Measurements from ENCODE around the gene CALML5.

Gene CALML5

GRCh38 chr10:5545778-5546710 lies 46.7 kb upstream of the CALML5 start (continued):
- TF ChIP-seq ZBTB10 (tag by site-specific recombination; IDR thresholded peaks at IDR 0.05) (no peak), ZNF274 (IDR thresholded peaks at IDR 0.05; ENCODE audit: low read length) (no peak), ZNF274 (tag by site-specific recombination; IDR thresholded peaks at IDR 0.05; ENCODE audit: borderline replicate concordance) (no peak), ZNF624 (tag by site-specific recombination; IDR thresholded peaks at IDR 0.05) (no peak), ZNF707 (tag by site-specific recombination; IDR thresholded peaks at IDR 0.05) (no peak), ZNF341 (tag by site-specific recombination; IDR thresholded peaks at IDR 0.05; ENCODE audit: low read depth) (0 out of 2 replicates have a peak, but pooled peaks have one; percentile 40), ZNF777 (tag by site-specific recombination; IDR thresholded peaks at IDR 0.05; ENCODE audit: borderline replicate concordance) (no peak), ZBTB17 (tag by site-specific recombination; IDR thresholded peaks at IDR 0.05) (peak; percentile 71; the same call in 1 of the 2 replicates), ZNF658 (tag by site-specific recombination; IDR thresholded peaks at IDR 0.05) (no peak), ZNF214 (tag by site-specific recombination; IDR thresholded peaks at IDR 0.05; ENCODE audit: borderline replicate concordance) (no peak), ZEB2 (tag by site-specific recombination; IDR thresholded peaks at IDR 0.05) (peak; percentile 83), ZNF600 (tag by site-specific recombination; IDR thresholded peaks at IDR 0.05) (peak; percentile 100), GFI1B (tag by site-specific recombination; IDR thresholded peaks at IDR 0.05) (peak; percentile 91), ZNF692 (tag by site-specific recombination; IDR thresholded peaks at IDR 0.05) (peak; percentile 43), ZNF747 (tag by site-specific recombination; IDR thresholded peaks at IDR 0.05) (no peak), ZXDB (tag by site-specific recombination; IDR thresholded peaks at IDR 0.05) (peak; percentile 73), GLIS2 (tag by site-specific recombination; IDR thresholded peaks at IDR 0.05) (peak; percentile 74), SP7 (tag by site-specific recombination; IDR thresholded peaks at IDR 0.05) (peak; percentile 59; the same call in 1 of the 2 replicates), ZNF561 (tag by site-specific recombination; IDR thresholded peaks at IDR 0.05; ENCODE audit: borderline replicate concordance) (peak; percentile 56; the same call in 1 of the 2 replicates), ZBTB8A (tag by site-specific recombination; IDR thresholded peaks at IDR 0.05) (peak; percentile 68), ZNF514 (tag by site-specific recombination; IDR thresholded peaks at IDR 0.05) (no peak), MYNN (tag by site-specific recombination; IDR thresholded peaks at IDR 0.05; ENCODE audit: borderline replicate concordance) (no peak), ZBTB11 (tag by site-specific recombination; conservative IDR thresholded peaks at IDR 0.05; ENCODE audit: low read depth) (no peak), YY2 (tag by site-specific recombination; IDR thresholded peaks at IDR 0.05) (no peak), HOXD13 (CRISPR knock-in tag; IDR thresholded peaks at IDR 0.05; ENCODE audit: borderline replicate concordance) (no peak), ZNF843 (tag by site-specific recombination; IDR thresholded peaks at IDR 0.05) (peak; percentile 38; the same call in 1 of the 2 replicates), ZNF449 (tag by site-specific recombination; IDR thresholded peaks at IDR 0.05) (peak; percentile 98), ZNF830 (tag by site-specific recombination; IDR thresholded peaks at IDR 0.05; ENCODE audit: low read depth) (no peak), KLF9 (tag by site-specific recombination; IDR thresholded peaks at IDR 0.05; ENCODE audit: low read depth) (peak; percentile 55; the same call in 1 of the 2 replicates), GLIS1 (tag by site-specific recombination; IDR thresholded peaks at IDR 0.05) (peak; percentile 100)
